ENCODE measurements around the gene SEMA6B.
A peak's percentile ranks its signal among the peaks of the same experiment; 100 is the strongest.

SEMA6B gene

GRCh38 chr19:4594201-4594600 lies 34.7 kb upstream of the SEMA6B start:
- no peak for DNase-seq (ENCODE audit: low read depth)

GRCh38 chr19:4593409-4593851 lies 33.9 kb upstream of the SEMA6B start:
- no peak for TF ChIP-seq CTCF (IDR thresholded peaks at IDR 0.05; ENCODE audit: control insufficient read depth, insufficient read depth, low read depth, low read length, missing control alignments)
- H3K4me3 ChIP-seq (ENCODE audit: control insufficient read depth, low read depth, low read length), result no peak overlapping the region
- peak; percentile 14 for DNase-seq (ENCODE audit: low read depth)

More at GRCh38 chr19:4594201-4594600, 34.7 kb upstream of the SEMA6B start:
- H3K4me3 ChIP-seq (ENCODE audit: control insufficient read depth, low read depth, low read length), result no peak overlapping the region
- no peak for TF ChIP-seq CTCF (IDR thresholded peaks at IDR 0.05; ENCODE audit: control insufficient read depth, insufficient read depth, low read depth, low read length, missing control alignments)

GRCh38 chr19:4592445-4592844 lies 33.0 kb upstream of the SEMA6B start:
- TF ChIP-seq CTCF (IDR thresholded peaks at IDR 0.05; ENCODE audit: control insufficient read depth, insufficient read depth, low read depth, low read length, missing control alignments), result no peak
- H3K4me3 ChIP-seq (ENCODE audit: control insufficient read depth, low read depth, low read length), result no peak overlapping the region
- no peak for DNase-seq (ENCODE audit: low read depth)

GRCh38 chr19:4591320-4591719 lies 31.8 kb upstream of the SEMA6B start:
- H3K4me3 ChIP-seq (ENCODE audit: control insufficient read depth, low read depth, low read length), result no peak overlapping the region
- no peak for DNase-seq (ENCODE audit: low read depth)
- no peak for TF ChIP-seq CTCF (IDR thresholded peaks at IDR 0.05; ENCODE audit: control insufficient read depth, insufficient read depth, low read depth, low read length, missing control alignments)

- no peak for DNase-seq (ENCODE audit: low read depth)
- no peak for TF ChIP-seq CTCF (IDR thresholded peaks at IDR 0.05; ENCODE audit: control insufficient read depth, insufficient read depth, low read depth, low read length, missing control alignments)
These were observed 31.1 kb upstream of the SEMA6B start for GRCh38 chr19:4590559-4590958.

GRCh38 chr19:4589579-4590410 lies 30.3 kb upstream of the SEMA6B start:
- no peak for DNase-seq (ENCODE audit: low read depth)
- no peak overlapping the region for H3K4me3 ChIP-seq (ENCODE audit: control insufficient read depth, low read depth, low read length)
- peak; percentile 36 for TF ChIP-seq CTCF (IDR thresholded peaks at IDR 0.05; ENCODE audit: control insufficient read depth, insufficient read depth, low read depth, low read length, missing control alignments)

More at GRCh38 chr19:4590559-4590958, 31.1 kb upstream of the SEMA6B start:
- H3K4me3 ChIP-seq (ENCODE audit: control insufficient read depth, low read depth, low read length), result no peak overlapping the region
